Lung microvascular endothelial cell (primary cell): ENCODE data around the gene MS4A2. TPM values are rescaled to one million over a fixed set of nuclear protein-coding genes. Genes with fewer than 3 reads are reported as not detected.
"Not testable (repeated sequence)": the region's sequence is repeated elsewhere in the genome, so short reads cannot be mapped to it uniquely, and the experiment has no call there.

Experiments used
- DNase-seq, 2 donors: peaks; one replicate each; pipeline versions ENCODE4 v3.0.0 to v3.0.0-alpha.2; 2010; ENCODE audit warnings: low read depth in 2 of 2
- total RNA-seq: library from RNA; depleted of rRNA; stranded (reverse); fragments of >200 nt; gene quantifications from 2 replicates; pipeline ENCODE4 v1.2.1, GENCODE V29; 2014

Gene MS4A2
- not detected in 2 replicates for total RNA-seq

- no peak for DNase-seq
These were observed at the start of gene MS4A2 for GRCh38 chr11:60088364-60088763. MS4A2 (plus strand) TSS chr11:60088664; CDS start chr11:60088766, 102 bp downstream.

DNA sequence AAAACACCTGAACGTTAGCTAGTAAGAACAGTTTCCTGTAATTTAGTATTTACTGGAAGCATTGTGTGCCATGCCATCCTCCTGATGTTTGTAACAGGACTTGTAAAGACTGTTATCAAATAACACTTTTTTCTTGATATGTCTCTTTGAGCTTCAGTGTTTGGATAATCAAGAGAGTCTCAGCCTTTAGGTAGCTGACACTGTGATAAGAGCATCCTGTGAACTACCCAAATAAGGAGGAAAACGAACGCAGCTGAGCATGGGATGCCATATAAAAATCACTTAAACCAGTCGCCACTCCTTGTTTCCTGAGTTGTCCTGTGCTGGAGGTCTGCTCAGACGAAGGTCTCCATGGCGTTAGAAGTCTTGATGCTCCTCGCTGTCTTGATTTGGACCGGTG, 48.4 kb upstream of the MS4A2 start, which contains the start of gene OOSP2:
Gene OOSP2 (plus strand): TSS at position 301 of the 400 bp plus-strand sequence. CDS start 51 bp downstream, at position 352.
- DNase-seq: no peak

DNA sequence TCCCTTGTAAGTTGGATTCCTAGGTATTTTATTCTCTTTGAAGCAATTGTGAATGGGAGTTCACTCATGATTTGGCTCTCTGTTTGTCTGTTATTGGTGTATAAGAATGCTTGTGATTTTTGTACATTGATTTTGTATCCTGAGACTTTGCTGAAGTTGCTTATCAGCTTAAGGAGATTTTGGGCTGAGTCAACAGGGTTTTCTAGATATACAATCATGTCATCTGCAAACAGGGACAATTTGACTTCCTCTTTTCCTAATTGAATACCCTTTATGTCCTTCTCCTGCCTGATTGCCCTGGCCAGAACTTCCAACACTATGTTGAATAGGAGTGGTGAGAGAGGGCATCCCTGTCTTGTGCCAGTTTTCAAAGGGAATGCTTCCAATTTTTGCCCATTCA, 38.0 kb upstream of the MS4A2 start:
- not testable (repeated sequence) for DNase-seq

- not testable (repeated sequence) for DNase-seq
These were observed 37.6 kb upstream of the MS4A2 start for GRCh38 chr11:60050839-60051238.

- no peak for DNase-seq
These were observed 32.0 kb upstream of the MS4A2 start, which contains the start of gene MS4A3 for GRCh38 chr11:60056349-60056969. MS4A3 (plus strand) TSS chr11:60056665; CDS start chr11:60061161, 4,496 bp downstream.

DNA sequence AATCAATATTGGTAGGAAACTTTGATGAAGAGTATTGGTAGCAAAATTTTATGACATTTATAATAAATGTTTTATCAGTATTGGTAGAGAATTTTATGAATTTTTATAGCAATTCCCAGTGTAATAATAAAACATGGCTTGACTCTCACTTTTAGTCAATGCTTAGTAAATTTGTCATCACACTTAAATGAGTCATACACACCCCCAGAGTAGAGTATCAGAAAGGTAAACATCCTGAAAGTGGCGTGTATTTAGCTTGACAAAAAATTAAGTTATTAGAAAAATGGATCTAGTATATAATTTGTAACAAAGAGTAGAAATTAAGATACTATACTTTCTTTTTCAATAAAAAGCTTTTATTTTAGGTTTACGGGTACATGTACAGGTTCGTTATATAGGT, 29.4 kb upstream of the MS4A2 start:
- no peak for DNase-seq

GRCh38 chr11:60059521-60060240, 28.8 kb upstream of the MS4A2 start:
- no peak for DNase-seq

DNA sequence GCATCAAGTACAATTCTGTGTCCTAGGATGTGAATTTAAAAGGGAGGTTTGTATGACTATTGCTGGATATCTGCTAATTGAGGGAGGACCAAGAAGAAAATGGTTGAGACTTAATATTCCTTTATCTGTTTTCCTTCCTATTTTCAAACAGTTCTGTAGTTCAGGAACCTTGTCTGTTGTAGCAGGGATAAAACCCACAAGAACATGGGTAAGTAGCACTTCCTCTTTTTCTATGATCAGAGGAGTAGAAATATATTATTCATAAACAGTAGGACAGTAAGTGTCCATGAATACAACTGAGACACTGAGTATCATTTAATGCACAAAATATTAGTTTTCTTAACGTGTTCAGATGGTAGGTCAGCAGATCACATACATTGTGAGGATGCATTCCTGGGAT, 24.4 kb upstream of the MS4A2 start:
- no peak for DNase-seq

DNA sequence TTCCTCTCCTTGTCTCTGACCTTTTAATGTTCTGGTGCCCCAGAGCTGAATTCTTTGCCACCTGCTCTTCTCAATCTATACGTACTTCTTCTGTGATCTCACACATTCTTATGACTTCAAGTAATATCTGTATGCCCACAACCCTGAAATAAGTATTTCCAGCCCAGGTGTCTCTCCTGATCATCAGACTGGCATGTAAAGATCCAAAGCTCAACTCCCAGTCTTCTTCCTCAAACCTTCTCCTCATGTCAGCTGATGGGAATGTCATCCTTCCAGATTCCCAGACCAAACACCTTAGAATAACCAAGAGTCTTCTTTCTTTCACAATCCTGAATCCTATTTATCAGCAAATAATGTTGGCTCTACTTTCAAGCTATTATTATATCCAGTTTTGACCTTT, 22.7 kb upstream of the MS4A2 start:
- DNase-seq: no peak

DNA sequence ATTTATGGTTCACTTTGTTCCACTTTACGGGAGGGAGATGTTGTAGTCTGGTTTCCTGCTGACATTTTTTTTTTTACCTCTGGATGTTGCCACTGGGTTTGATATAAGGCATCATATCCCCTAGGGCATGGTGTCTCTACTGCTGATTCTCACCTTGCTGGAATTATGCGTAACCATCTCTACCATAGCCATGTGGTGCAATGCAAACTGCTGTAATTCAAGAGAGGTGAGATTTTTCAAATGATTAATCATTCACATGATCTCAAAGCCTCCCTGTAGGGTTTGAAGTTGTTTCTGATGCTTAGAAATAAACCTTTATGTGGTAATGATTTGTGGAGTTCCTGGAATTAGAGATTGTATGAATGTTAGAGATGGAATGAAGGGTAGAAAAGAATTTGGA, 19.0 kb upstream of the MS4A2 start:
- DNase-seq: no peak

DNA sequence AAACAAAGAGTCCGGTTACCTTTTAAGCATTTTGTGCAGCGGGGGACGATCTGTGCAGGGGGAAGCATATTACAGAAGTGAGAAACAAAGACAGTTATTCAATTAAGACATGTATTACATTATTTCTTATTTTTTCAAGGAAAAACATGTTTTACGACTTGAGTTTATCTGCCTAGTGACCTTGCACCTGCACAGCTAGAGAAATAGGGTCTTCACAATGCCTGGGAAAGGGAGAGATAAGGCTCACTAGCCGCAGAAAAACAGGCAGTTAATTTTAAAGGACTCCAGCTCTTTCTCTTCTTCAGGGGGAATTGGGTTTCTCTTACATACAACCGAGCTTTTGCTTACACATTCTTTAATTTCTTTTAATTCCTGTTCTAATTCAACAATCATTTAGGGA, 16.8 kb upstream of the MS4A2 start:
- not testable (repeated sequence) for DNase-seq

GRCh38 chr11:60077216-60077817, 11.1 kb upstream of the MS4A2 start:
- no peak for DNase-seq

DNA sequence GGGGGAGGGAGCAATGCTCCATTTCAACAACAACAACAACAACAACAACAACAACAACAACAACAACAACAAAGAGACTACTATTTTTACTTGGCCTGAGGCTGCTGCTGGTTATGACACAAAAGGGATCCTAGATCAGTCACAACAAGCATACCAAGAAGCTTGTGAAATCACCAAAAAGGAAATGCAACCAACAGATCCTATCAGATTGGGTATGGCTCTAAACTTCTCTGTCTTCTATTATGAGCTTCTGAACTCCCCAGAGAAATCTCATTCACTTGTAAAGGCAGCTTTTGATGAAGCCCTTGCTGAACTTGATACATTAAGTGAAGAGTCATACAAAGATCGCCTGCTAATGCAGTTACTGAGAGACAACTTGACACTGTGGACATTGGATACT, 10.5 kb upstream of the MS4A2 start:
- no peak for DNase-seq

- no peak for DNase-seq
These were observed 9.7 kb upstream of the MS4A2 start for GRCh38 chr11:60078745-60079144.

DNA sequence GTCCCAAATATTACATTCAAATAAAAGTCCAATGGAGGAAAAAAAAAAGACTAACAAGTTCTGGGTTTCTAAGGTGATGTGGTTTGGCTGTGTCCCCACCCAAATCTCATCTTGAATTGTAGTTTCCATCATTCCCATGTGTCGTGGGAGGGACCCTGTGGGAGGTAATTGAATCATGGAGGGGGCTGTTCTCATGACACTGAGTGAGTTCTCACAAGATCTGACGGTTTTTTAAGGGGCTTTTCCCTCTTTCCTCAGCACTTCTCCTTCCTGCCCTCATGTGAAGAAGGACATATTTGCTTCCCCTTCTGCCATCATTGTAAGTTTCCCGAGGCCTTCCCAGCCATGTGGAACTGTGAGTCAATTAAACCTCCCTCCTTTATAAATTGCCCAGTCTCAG, 7.9 kb upstream of the MS4A2 start:
- DNase-seq: no peak

DNA sequence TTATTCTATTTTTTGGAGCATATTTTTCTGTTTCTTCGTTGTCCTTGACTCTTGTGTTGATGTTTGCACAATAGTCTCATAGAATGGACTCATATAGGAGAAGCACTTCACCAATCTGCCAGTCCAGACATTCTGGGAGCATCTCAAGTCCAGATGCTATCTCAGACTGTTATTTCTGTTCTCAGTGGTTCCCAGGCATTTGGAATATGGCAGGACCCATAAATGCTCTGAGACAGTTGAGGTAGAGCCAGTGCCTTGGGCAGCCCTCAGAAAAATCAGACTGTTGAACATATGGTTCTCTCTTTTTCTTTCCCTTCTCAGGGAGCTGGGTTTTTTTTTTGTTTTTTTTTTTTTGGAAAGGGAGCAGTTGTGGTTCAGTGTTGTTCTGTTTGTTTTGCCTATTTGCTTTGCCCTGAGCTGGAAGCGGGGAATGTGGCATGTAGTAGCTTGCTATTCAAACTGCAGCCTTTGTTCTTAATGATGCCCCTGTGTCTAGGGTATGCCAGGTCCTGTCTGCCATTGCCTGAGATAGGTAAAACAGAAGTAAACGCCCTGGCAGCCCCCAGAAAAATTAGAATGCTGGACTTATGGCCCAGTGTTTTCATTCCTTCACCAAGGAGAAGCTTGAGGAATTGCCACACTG, 3.7 kb upstream of the MS4A2 start:
- no peak for DNase-seq

- no peak for DNase-seq
These were observed 2.6 kb upstream of the MS4A2 start for GRCh38 chr11:60085909-60086308.

DNA sequence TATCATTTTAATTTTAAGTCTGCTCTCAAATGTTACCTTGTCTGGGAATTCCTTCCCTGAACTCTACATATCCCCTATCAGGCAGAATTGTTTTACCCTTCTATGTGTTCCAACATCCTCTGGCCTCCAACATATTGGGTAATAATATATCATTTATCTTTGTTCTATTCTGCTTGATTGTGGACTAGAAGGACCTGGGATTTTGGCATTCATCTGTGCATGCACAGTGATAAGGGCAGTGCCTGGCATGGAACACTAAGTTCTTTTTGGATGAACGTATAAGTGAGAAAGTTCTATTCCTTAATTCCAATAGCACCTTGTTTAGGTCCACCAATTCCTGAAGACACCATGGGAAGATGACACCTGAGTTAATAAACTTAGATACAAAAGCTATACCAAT, 1.2 kb upstream of the MS4A2 start:
- DNase-seq: no peak

DNA sequence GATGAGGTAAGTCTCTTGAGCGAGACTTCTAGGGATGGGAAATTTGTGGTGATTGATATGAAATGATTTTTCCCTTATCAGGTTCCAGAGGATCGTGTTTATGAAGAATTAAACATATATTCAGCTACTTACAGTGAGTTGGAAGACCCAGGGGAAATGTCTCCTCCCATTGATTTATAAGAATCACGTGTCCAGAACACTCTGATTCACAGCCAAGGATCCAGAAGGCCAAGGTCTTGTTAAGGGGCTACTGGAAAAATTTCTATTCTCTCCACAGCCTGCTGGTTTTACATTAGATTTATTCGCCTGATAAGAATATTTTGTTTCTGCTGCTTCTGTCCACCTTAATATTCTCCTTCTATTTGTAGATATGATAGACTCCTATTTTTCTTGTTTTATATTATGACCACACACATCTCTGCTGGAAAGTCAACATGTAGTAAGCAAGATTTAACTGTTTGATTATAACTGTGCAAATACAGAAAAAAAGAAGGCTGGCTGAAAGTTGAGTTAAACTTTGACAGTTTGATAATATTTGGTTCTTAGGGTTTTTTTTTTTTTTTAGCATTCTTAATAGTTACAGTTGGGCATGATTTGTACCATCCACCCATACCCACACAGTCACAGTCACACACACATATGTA, 7.1 kb downstream of the MS4A2 start:
- no peak for DNase-seq

DNA sequence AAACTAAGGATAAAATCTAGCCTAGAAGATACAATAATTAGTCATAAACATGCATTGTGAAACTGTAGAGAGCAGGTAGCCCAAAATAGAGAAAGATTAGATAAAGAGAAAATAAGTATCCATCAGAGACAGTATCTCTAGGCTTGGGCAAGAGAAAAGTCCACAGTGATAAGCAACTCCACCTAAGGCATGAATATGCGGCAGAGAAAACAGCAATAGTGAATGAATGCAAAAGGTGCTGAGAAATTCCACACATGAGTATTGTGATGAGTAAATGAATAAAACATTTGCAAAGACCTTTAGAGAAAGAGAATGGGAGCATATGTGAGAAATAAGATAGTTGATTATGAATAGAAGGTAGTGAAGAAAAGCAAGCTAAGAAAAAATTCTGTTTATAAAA, 8.7 kb downstream of the MS4A2 start:
- no peak for DNase-seq

GRCh38 chr11:60098508-60098907, 10.0 kb downstream of the MS4A2 start:
- DNase-seq: peak in 1 of 2 donors; percentile 14

DNA sequence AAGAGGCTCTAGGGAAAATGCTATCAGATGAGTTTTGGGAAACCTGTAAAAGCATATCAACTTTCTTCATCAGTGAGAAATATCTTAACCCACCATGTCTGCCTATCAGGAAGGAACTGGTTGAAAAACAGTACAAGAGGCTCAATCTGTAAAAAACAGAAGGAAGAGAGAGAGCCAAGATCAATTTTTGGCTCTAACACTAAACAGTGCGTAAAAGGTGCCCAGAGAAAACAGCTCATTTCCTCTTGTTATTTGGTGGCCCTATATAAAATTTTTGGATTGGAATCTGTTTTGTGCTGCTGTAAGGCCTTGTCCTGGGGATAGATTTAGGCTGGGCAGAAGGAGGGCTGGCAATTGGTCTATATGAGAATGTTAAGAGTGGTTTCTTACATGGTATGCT, 12.1 kb downstream of the MS4A2 start:
- no peak for DNase-seq
